ENCODE data around the gene C10orf90. TPM values are rescaled to one million over a fixed set of nuclear protein-coding genes. Genes with fewer than 3 reads are reported as not detected.

Gene C10orf90
- total RNA-seq, 1 experiment from 2014 or later = 0.59 TPM

DNA sequence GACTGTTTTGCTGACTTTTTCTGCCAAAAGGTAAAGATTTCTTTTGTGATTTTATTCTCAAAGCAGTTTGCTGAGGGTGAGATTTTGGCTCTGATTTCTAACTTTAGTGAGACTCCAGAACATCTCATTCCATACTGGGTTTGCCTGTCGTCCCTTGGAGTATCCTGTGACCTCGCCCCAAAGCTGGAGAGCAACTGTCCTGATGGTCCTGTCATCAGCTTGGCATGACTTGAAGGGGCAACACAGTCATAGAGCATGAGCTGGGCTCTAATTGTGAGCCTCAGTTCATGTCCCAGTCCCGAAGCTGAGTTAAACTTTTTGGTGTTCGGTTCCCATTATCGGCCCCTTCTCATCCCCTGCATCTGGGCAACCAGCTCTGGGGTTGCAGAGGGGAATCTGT lies 23.4 kb downstream of the C10orf90 start:
- no peaks in the 10 kb centered on the region for H3K27me3 ChIP-seq (ENCODE audit: insufficient read depth, low read depth)
- no peak for TF ChIP-seq EZH2 (IDR thresholded peaks at IDR 0.05; ENCODE audit: low read depth)
- TF ChIP-seq, protein P1, sequence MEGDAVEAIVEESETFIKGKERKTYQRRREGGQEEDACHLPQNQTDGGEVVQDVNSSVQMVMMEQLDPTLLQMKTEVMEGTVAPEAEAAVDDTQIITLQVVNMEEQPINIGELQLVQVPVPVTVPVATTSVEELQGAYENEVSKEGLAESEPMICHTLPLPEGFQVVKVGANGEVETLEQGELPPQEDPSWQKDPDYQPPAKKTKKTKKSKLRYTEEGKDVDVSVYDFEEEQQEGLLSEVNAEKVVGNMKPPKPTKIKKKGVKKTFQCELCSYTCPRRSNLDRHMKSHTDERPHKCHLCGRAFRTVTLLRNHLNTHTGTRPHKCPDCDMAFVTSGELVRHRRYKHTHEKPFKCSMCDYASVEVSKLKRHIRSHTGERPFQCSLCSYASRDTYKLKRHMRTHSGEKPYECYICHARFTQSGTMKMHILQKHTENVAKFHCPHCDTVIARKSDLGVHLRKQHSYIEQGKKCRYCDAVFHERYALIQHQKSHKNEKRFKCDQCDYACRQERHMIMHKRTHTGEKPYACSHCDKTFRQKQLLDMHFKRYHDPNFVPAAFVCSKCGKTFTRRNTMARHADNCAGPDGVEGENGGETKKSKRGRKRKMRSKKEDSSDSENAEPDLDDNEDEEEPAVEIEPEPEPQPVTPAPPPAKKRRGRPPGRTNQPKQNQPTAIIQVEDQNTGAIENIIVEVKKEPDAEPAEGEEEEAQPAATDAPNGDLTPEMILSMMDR (conservative IDR thresholded peaks at IDR 0.05) = no peak

DNA sequence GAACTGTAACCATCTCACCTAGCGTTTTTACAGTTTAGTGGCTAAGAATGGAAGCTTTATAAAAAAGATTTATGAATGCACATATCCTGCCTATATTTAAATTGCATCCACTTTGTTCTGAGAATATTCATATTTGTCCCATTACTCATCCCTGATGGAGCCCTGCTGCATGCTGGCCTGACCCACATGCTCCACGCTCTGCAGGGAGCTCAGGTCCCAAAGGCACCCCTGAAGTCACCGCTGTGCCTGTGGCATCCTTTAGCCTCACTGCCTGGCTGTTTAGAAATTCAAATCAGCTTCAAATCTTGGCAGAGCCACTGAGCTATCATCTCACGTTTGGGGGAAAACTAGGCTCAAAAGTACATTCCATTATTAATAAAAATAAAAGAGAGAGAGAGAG lies 24.4 kb downstream of the C10orf90 start:
- CTCF ChIA-PET = no interaction called here
- BruUV-seq (replicated peaks) = no TSS peak
- Histone ChIP-seq H3K79me2 (ENCODE audit: low read depth) (no peaks in the 10 kb centered on the region), H3K36me3 (ENCODE audit: low read depth) (no peaks in the 10 kb centered on the region), H4K20me1 (ENCODE audit: insufficient read depth) (no peaks in the 10 kb centered on the region), H3K9me2 (ENCODE audit: insufficient read depth) (no peaks in the 10 kb centered on the region), H3K27ac (no peak overlapping the region), H3F3A (ENCODE audit: insufficient read depth, low read depth) (no peaks in the 10 kb centered on the region), H3K9me3 (ENCODE audit: insufficient read depth, low read depth) (no peaks in the 10 kb centered on the region), H3K27me3 (ENCODE audit: insufficient read depth, low read depth) (no peaks in the 10 kb centered on the region), H3K4me1 (replicated peaks; ENCODE audit: insufficient read depth) (no peaks in the 10 kb centered on the region), H3K4me2 (no peak overlapping the region), H3K4me3 (no peak overlapping the region), H2AFZ (no peak overlapping the region)
- POLR2A ChIA-PET (ENCODE audit: unreplicated experiment) = no interaction called here
- no peak for DNase-seq
- TF ChIP-seq EZH2 (IDR thresholded peaks at IDR 0.05; ENCODE audit: low read depth) = no peak
- TF ChIP-seq, protein P1 (conservative IDR thresholded peaks at IDR 0.05) = no peak
- intact Hi-C loops (cut with micrococcal nuclease; ENCODE audit: unreplicated experiment) = no loop called here

More for the DNA sequence above, 23.4 kb downstream of the C10orf90 start:
- Histone ChIP-seq H3K79me2 (ENCODE audit: low read depth) (no peaks in the 10 kb centered on the region), H3K4me3 (no peak overlapping the region), H3K4me2 (no peak overlapping the region), H3K9me3 (ENCODE audit: insufficient read depth, low read depth) (no peaks in the 10 kb centered on the region), H3F3A (ENCODE audit: insufficient read depth, low read depth) (no peaks in the 10 kb centered on the region), H3K9me2 (ENCODE audit: insufficient read depth) (no peaks in the 10 kb centered on the region), H4K20me1 (ENCODE audit: insufficient read depth) (no peaks in the 10 kb centered on the region), H3K4me1 (replicated peaks; ENCODE audit: insufficient read depth) (no peaks in the 10 kb centered on the region), H2AFZ (no peak overlapping the region), H3K27ac (no peak overlapping the region), H3K36me3 (ENCODE audit: low read depth) (no peaks in the 10 kb centered on the region)
- DNase-seq = no peak
- POLR2A ChIA-PET (ENCODE audit: unreplicated experiment) = no interaction called here
- intact Hi-C loops (cut with micrococcal nuclease; ENCODE audit: unreplicated experiment) = no loop called here
- CTCF ChIA-PET = no interaction called here
- no TSS peak for BruUV-seq (replicated peaks)

DNA sequence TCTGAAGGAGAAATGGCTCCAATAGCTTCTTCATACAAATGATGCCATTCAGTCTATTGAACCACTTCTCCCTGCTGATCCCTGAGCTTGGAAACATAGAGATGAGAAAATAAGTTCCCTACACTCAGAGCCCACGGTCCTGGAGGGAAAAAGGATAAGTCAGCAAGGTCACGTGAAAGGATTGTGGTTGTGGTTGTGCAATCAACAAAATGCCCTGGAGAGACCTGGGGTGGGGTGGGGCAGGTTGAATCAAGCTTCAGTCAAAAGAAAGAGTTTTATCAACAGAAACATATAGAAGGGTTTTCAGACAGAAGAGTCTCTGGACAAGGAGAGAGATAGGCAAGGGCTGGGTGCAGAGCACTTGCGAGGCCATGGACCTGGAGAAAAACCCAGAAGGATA lies 30.1 kb downstream of the C10orf90 start:
- no peak overlapping the region for H3K4me2 ChIP-seq
- no peaks in the 10 kb centered on the region for H3K27me3 ChIP-seq (ENCODE audit: insufficient read depth, low read depth)
- no peak overlapping the region for H2AFZ ChIP-seq
- no peak overlapping the region for H3K4me3 ChIP-seq
- no peaks in the 10 kb centered on the region for H3K79me2 ChIP-seq (ENCODE audit: low read depth)
- no peaks in the 10 kb centered on the region for H3K9me2 ChIP-seq (ENCODE audit: insufficient read depth)
- H4K20me1 ChIP-seq (ENCODE audit: insufficient read depth) = no peaks in the 10 kb centered on the region
- TF ChIP-seq, protein P1 (conservative IDR thresholded peaks at IDR 0.05) = no peak
- TF ChIP-seq EZH2 (IDR thresholded peaks at IDR 0.05; ENCODE audit: low read depth) = no peak
- ChIA-PET POLR2A (ENCODE audit: unreplicated experiment) (interaction anchor here (0.6 kb wide), 1 partner anchor 183 kb away, joined by 5 read pairs; no protein-coding TSS in a partner anchor), CTCF (no interaction called here)
- no peak for DNase-seq
- intact Hi-C loops (cut with micrococcal nuclease; ENCODE audit: unreplicated experiment) = no loop called here
- no peaks in the 10 kb centered on the region for H3K36me3 ChIP-seq (ENCODE audit: low read depth)
- H3F3A ChIP-seq (ENCODE audit: insufficient read depth, low read depth) = no peaks in the 10 kb centered on the region
- no peaks in the 10 kb centered on the region for H3K9me3 ChIP-seq (ENCODE audit: insufficient read depth, low read depth)
- H3K4me1 ChIP-seq (replicated peaks; ENCODE audit: insufficient read depth) = no peaks in the 10 kb centered on the region; the same call in 1 of the 2 replicates
- H3K27ac ChIP-seq = no peak overlapping the region
- BruUV-seq (replicated peaks) = no TSS peak

Measured in PC-9 (cell line).